GM21515 (cell line): ENCODE results near the gene MID1.

Experiments used
- ATAC-seq: cut with Tn5 transposase; IDR thresholded peaks from one replicate; pipeline ENCODE4 v1.9.1; 2021; ENCODE audit not compliant: unreplicated experiment

The MID1 gene

DNA sequence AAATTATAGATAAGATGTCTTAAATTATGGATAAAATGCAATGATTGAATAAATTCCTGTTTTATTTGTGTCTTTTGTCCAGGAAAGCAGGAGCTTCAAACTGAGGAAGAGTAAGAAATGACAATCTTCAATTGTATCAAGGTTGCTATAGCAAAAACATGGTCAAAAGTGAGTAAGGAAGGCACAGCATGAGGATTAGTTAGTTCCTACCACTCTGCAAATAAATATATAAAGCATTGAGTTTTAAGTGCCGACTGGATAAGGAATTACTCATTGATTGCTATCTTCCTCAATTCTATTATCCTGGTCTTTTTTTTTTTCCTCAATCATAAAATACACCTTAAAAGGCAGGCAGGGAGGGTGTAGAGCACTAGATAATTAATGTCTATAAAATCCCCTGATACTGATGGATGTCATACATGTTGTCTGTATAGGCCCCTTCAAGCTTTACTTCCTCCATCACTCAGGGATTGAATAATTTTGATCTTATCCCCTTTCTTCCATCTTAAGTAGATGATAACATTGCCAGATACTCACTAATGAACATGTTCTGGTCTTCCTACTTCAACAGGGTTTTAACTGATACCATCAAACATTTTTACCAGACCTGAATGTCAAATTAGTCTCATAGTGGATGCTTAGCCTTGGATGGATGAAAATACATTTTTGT, 86.6 kb downstream of the MID1 start:
- ATAC-seq, result no peak

DNA sequence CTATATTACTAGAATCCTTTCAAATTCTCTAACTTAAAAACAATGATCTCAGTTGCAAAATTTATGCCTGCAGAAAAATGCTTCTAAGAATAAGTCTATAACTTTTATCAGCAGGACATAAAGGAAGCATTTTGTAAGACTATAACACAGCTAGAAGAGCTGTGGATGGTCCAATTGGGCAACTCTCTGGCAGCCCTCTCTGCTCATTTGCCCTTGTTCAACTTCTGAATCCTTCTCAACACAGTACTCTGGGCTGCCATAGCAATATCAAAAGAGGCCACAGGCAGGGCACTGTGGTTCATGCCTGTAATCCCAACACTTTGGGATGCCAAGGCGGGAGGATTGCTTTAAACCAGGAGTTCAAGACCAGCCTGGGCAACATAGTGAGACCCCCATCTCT, 88.5 kb downstream of the MID1 start:
- ATAC-seq, result no peak

DNA sequence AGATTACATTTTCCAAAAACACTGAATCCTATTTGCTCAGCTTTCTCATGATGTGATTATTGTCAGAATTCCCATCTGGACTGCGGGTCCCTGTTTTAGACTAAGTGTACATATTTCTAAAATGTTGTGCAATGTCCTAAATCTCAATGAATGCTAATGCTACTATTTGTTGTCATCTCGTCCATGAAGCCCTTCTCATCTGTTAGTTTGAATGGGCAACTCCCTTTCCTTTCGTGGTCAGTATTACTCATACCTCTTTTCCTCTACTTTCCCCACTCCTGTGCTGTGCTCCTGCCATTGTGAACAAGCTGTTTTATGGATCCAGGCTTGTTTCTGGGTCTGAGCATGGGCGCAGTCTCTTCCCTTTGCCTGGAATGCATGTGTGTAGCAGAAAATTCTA, 91.0 kb downstream of the MID1 start:
- ATAC-seq, result no peak

- no peak for ATAC-seq
These were observed 93.9 kb downstream of the MID1 start for GRCh38 chrX:10526451-10526850.

GRCh38 chrX:10525381-10526120, 94.8 kb downstream of the MID1 start:
- ATAC-seq, result no peak

GRCh38 chrX:10524578-10524977, 95.8 kb downstream of the MID1 start:
- no peak for ATAC-seq

DNA sequence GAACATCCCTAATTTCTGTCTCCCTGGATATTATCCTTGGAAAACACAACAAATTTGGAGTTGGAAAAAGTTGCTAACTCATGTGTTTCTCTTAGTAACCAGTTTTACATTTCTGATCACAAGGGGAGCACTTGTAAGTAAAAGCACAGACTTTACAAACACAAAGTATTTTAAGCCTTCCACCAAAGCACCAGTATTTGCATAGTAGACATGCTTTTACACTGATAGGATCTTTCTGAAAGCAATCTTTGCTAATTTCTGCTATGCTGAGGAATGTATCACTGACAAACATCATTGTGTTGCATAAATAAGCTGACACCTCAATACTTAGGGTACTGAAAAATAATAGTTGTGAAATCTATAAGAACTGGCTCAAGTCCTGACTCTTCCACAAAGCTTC, 100.6 kb downstream of the MID1 start:
- no peak for ATAC-seq

- no peak for ATAC-seq
These were observed 101.1 kb downstream of the MID1 start for GRCh38 chrX:10519278-10519677.

GRCh38 chrX:10518073-10518472, 102.3 kb downstream of the MID1 start:
- no peak for ATAC-seq

DNA sequence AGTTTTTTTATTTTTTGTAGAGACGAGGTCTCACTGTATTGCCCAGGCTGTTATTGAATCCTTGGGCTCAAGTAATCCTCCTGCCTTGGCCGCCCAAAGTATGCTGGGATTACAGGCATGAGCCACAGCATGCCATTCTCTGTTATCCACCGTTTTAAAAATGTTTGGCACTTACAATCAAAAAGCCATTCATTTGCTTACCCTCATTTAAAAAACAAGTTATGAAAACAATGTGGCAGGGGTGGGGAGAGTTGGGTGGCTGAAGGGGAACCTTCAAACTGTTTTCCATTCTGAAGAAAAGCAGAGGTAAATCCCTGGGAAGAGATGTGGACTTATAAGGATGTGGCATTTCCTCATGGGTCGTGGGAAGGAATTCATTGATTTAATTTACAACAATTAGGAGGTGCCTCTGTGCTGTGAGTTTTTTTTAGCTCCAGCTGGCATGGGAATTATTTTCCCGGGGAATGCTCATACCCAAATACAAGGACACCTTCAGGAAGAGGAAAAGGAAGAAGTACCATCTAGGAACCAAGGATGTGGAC, 103.5 kb downstream of the MID1 start:
- ATAC-seq, result no peak

DNA sequence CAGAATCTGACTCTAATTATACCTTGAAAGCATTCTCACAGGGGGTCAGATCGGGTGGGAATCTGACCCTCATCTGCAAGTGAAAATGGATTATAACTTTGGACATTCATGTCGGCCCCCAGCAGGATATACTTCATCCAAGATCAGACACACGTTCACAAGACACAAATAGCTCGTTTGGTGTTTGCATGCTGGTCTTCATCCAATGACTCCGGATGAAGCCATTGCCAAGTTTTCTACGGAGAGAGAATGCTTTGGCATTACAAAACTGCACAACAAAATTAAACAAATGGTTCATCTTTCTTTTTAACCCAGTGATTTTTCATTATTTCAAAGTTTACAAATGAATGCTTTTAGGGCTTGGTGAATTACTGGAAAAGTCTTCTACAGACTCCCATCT, 105.5 kb downstream of the MID1 start:
- ATAC-seq, result no peak

DNA sequence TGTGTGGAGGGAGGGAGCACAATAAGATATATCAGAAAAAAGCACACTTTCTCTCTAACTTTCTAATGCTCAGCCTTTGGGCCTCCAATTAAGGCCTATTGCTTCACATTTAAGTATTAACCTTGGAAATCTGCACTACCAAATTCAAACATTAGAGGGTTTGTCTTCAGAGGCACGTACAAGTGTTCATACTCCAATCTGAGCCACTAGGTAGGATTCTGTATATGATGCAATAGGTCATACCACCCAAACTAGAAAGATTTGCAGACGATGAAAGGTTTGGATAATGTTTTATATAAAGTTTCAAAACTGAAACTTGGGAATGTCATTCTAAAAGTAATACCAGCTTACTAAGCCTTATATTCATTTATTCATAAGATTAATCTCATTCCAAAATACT, 106.4 kb downstream of the MID1 start:
- ATAC-seq, result no peak

DNA sequence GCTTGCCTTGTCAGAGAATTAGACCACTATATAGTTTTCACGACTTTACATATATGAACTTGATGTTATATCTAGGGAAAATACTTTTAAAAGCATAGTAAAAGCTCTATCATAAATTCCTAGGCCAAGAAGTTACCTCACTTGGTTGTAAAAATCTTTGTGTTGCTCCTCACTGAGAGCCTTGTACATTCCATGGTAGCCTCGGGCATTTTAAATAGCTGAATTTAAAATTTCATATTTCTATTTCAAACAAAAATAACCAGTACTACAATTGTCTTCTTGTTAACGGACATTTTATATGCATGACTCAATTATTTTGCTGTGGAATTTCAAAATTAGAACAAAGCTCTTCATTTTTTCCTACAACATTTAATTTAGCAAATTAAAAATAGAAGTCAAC, 107.6 kb downstream of the MID1 start:
- ATAC-seq, result no peak

DNA sequence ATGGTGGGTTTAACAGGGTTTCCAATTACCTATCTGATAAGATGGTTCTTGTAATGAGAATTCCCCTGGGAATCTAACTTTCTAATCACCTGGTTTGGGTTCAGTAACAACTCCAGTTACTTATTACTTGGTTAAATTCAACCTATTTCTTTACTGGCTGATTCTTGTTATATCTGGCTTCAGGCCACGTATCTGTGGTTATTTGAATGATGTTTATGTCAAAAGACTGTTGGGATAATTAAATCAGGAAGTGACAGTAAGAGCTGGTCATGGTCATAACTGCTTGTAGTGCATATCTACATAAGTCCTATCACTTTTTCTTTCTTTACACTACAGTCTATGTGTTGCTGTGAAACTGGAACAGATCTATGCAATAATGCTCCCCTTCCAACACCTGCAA, 108.1 kb downstream of the MID1 start:
- ATAC-seq, result no peak

GRCh38 chrX:10509397-10509796, 111.0 kb downstream of the MID1 start:
- no peak for ATAC-seq

- ATAC-seq, result no peak
These were observed 111.5 kb downstream of the MID1 start for GRCh38 chrX:10508891-10509290.

DNA sequence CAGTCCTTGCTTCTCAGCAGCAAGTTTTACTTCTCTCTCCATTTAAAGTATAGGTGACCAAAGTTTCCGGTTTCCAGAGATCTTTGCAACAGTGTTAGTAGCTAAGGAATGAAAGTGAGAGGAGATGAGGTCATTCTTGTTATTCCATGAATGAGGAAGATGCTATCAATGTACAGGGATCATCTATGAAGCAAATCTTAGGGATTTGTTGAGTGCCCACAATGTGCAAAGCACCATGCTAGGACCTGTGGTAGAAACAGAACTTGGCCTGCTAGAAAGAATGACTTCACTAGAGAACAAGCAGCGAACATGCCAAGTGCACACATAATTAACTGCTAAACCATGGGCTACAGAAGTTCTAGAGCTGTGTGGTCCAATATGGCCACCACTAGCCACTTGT, 112.5 kb downstream of the MID1 start:
- ATAC-seq, result no peak

DNA sequence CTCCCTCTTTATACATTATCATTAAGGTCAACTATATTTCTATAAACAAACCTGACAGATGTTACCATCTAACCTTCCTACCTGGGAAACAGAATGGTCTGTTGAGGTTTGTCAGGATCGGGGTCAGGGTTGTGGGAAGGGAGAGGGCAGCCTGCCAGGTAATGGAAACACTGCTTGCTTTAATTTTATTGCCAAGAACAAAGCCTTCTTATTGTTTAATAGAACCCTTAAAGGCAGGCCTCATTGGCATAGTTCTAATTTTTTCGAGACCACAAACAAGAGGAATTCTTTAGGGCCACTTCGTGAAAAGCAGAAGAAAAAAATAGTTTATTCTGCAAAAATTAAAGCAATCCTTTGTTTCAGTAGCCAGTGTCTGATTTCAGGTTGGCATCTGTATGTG, 113.2 kb downstream of the MID1 start:
- no peak for ATAC-seq

DNA sequence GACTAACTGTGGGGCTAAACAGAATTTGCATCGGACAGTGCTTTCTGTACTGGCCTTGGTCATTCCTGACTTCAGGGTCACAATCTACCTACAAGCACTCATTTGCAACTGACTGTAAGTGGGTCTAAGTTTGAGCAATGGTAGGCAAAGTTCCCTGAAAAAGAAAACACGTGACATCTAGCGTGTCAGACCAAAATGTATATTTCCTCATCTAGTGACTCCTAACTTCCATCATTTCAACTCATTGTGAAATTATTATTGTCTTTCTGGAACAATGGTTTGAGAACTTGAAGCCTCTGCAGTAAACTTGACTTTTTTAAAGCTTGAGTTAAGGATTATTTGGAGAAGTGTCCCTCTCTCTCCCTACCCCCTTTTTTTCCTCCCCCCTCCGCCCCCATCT, 113.6 kb downstream of the MID1 start:
- ATAC-seq, result no peak

DNA sequence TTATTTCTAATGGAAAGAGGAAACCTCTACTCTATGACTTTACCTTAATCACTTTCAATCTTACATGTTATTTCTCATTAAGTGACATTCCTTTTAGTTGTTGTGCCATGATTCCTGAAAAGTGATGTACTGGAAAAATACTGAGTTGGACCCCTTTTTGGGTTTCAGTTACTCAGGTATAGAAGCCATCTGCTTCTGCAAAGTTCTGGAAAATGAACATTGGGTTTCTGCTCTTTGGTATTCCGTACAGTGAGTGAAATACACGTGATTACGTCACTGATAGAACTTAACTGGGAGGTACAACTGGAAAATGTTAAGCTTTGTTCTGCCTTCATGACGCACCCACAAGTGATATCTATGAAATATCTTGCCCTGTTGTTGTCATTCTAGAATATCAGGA, 114.7 kb downstream of the MID1 start:
- no peak for ATAC-seq

DNA sequence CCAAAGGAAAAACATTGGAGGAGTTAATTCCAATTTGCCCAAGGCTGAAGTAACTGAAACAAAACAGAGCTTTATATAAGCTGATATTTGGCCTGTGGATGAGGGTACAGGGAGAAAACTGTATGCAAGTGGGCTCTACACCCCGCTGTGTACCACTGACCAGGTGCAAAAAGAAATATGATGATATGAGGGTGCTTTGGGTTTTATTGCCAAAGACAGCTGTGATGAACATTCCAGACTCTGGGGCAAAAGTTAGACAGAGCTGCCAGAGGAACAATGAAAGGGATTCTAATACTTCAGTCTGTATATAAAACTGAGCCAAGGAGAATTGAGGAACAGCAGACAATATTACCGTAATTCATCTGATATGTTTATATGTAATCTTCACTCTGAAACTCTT, 117.4 kb downstream of the MID1 start:
- no peak for ATAC-seq

GRCh38 chrX:10501611-10502010, 118.8 kb downstream of the MID1 start:
- no peak for ATAC-seq
